HepG2 (cell line): ENCODE measurements around the gene SPAG7. TPM values are rescaled to one million over a fixed set of nuclear protein-coding genes. Genes with fewer than 3 reads are reported as not detected.

ENCODE experiments used
- ATAC-seq: fragments of 200-7000 bp; cut with Tn5 transposase; 3 replicates; pipeline ENCODE4 v1.9.1; 2020; ENCODE audit warnings: mild to moderate bottlenecking, moderate library complexity
- BruUV-seq: library from RNA; stranded (reverse); fragments of 400-500 nt; replicated peaks from 2 replicates; lab custom pipeline; 2021; lab: Mats Ljungman, UMichigan
- CTCF ChIA-PET: fragments of 300-600 bp; formaldehyde crosslinking; extraction: SDS; loops from one replicate; lab custom pipeline; 2021; ENCODE audit warnings: low total read pairs, inconsistent platforms, low intra/inter-chr PET ratio; lab: Yijun Ruan, JAX
- POLR2A ChIA-PET: fragments of 350-600 bp; sonication (Branson Sonifier 250); formaldehyde crosslinking; loops from one replicate; lab custom pipeline; 2020; ENCODE audit warnings: antibody characterized with exemption, inconsistent platforms; lab: Yijun Ruan, JAX
- DNase-seq: peaks from one replicate; pipeline ENCODE4 v3.0.0-alpha.2; 2015; ENCODE audit warnings: low spot score
- FAIRE-seq: peaks from 3 replicates; lab custom pipeline; 2011; peaks lifted over from hg19 to GRCh38; lab: Jason Lieb, UNC
- H2AFZ ChIP-seq: one replicate; pipeline ENCODE4 v1.6.1; 2011; ENCODE audit warnings: low read length, inconsistent platforms
- H3K27ac ChIP-seq: fragments of 300-600 bp; 3 replicates; pipeline ENCODE4 v1.8.0; 2011; ENCODE audit warnings: mixed run types, mild to moderate bottlenecking, mixed read lengths, low read length, inconsistent platforms; ENCODE audit not compliant: insufficient read depth; ENCODE audit errors: extremely low read length
- H3K27me3 ChIP-seq, 2 experiments: fragments of 200-600 bp in 1 of 2; 2 replicates in 1 of 2; 3 replicates in 1 of 2; pipeline versions ENCODE4 v1.6.0 to v1.8.0; 2011; ENCODE audit warnings: low read length in 2 of 2, mild to moderate bottlenecking in 2 of 2, moderate library complexity in 2 of 2, inconsistent platforms in 1 of 2; ENCODE audit not compliant: insufficient read depth in 2 of 2, control insufficient read depth in 1 of 2
- H3K36me3 ChIP-seq, 2 experiments: fragments of 200-600 bp in 1 of 2; replicated peaks in 1 of 2; 2 replicates in 1 of 2; 3 replicates in 1 of 2; pipeline versions ENCODE4 v1.5.1 to v1.8.0; 2011; ENCODE audit warnings: low read length in 2 of 2, inconsistent platforms in 1 of 2; ENCODE audit not compliant: insufficient read depth in 2 of 2, control insufficient read depth in 1 of 2
- H3K4me1 ChIP-seq: 2 replicates; pipeline ENCODE4 v1.5.1; 2012; ENCODE audit warnings: low read length, inconsistent platforms; ENCODE audit not compliant: insufficient read depth
- H3K4me2 ChIP-seq: 2 replicates; pipeline ENCODE4 v1.6.0; 2011; ENCODE audit warnings: low read depth, low read length, inconsistent platforms
- H3K4me3 ChIP-seq, 3 experiments: fragments of 200-600 bp in 1 of 3; sonication (generic), shearing (Covaris generic) in 1 of 3; replicated peaks in 1 of 3; 2 replicates each; pipeline ENCODE4 v1.5.1; 2011 to 2016; ENCODE audit warnings: low read length in 3 of 3, inconsistent platforms in 2 of 3, low read depth in 2 of 3, mild to moderate bottlenecking in 2 of 3, control low read depth in 1 of 3, mixed read lengths in 1 of 3; ENCODE audit not compliant: insufficient read depth in 1 of 3
- H3K79me2 ChIP-seq: one replicate; pipeline ENCODE4 v1.6.1; 2011; ENCODE audit warnings: low read length, inconsistent platforms; ENCODE audit not compliant: insufficient read depth
- H3K9ac ChIP-seq: 2 replicates; pipeline ENCODE4 v1.6.0; 2011; ENCODE audit warnings: mild to moderate bottlenecking, low read depth, low read length, inconsistent platforms; ENCODE audit not compliant: insufficient read depth
- H3K9me3 ChIP-seq: 2 replicates; pipeline ENCODE4 v1.5.1; 2012; ENCODE audit warnings: mild to moderate bottlenecking, low read length
- H4K20me1 ChIP-seq: 2 replicates; pipeline ENCODE4 v1.6.0; 2011; ENCODE audit warnings: inconsistent platforms, mild to moderate bottlenecking, low read length, moderate library complexity; ENCODE audit not compliant: insufficient read depth
- CEBPB ChIP-seq: IDR thresholded peaks from 2 replicates; pipeline ENCODE4 v1.6.1; 2011; ENCODE audit warnings: low read depth, low read length, improper control_type of control experiment, borderline replicate concordance
- FOXP4 ChIP-seq: sonication (generic); formaldehyde crosslinking; IDR thresholded peaks from 2 replicates; pipeline ENCODE4 v1.4.0; 2020; ENCODE audit warnings: missing genetic modification reagents
- HNRNPH1 ChIP-seq: fragments of 200-400 bp; formaldehyde crosslinking; optimal IDR thresholded peaks from 2 replicates; pipeline ENCODE3; 2017; ENCODE audit warnings: mild to moderate bottlenecking, low read depth, low read length
- KDM1A ChIP-seq: IDR thresholded peaks from 2 replicates; pipeline ENCODE4 v1.6.1; 2016; ENCODE audit warnings: missing compliant biosample characterization
- SMARCC2 ChIP-seq: fragments of 450-650 bp; IDR thresholded peaks from 2 replicates; pipeline ENCODE4 v1.6.1; 2017; ENCODE audit warnings: antibody characterized with exemption, mild to moderate bottlenecking
- TEAD2 ChIP-seq: sonication (generic); formaldehyde crosslinking; IDR thresholded peaks from 2 replicates; pipeline ENCODE4 v1.9.0; 2021; ENCODE audit warnings: missing genetic modification reagents
- ZNF563 ChIP-seq: sonication (generic); formaldehyde crosslinking; IDR thresholded peaks from 2 replicates; pipeline ENCODE4 v1.8.0; 2022; ENCODE audit warnings: mild to moderate bottlenecking, moderate library complexity, missing genetic modification reagents
- ZNF768 ChIP-seq: sonication (generic); formaldehyde crosslinking; IDR thresholded peaks from 2 replicates; pipeline ENCODE4 v1.4.0; 2020; ENCODE audit warnings: missing genetic modification reagents
- ZNF878 ChIP-seq: sonication (generic); formaldehyde crosslinking; IDR thresholded peaks from 2 replicates; pipeline ENCODE4 v1.8.1; 2023; ENCODE audit warnings: mild to moderate bottlenecking, missing genetic modification reagents, moderate library complexity
- WGBS: methylation state at CpG from one replicate; pipeline ENCODE4 v1.1.6; 2017; ENCODE audit warnings: low lambda C conversion rate; 5-methylcytosine and 5-hydroxymethylcytosine counted together
- in situ Hi-C: cut with HindIII; loops from 2 replicates; pipeline ENCODE4 v1.10.0; 2017; ENCODE audit warnings: low pct_unique_long_range_greater_than_20kb; ENCODE audit not compliant: extremely low pct_ligation_motif_present
- intact Hi-C: fragments of 100-400 bp; cut with micrococcal nuclease; formaldehyde crosslinking; loops from one replicate; pipeline ENCODE4 v1.10.0; 2022; ENCODE audit not compliant: unreplicated experiment
- polyA plus RNA-seq, 8 experiments: library from polyadenylated mRNA; depleted of rRNA in 3 of 8; stranded (reverse) in 7 of 8; unstranded in 1 of 8; fragments of >200 nt; fragmentation: Illumina TruSeq in 4 of 8; extraction: Trizol in 4 of 8; gene quantifications; 2 replicates each; pipeline versions ENCODE4 v1.2.1 to v1.2.3, GENCODE V29; 2011 to 2016; ENCODE audit warnings: low read depth in 4 of 8, missing spikeins in 1 of 8, mixed read lengths in 1 of 8; ENCODE audit not compliant: insufficient read depth in 1 of 8
- total RNA-seq, 5 experiments: library from RNA; depleted of rRNA; stranded (reverse); fragments of >200 nt; fragmentation: Illumina TruSeq; extraction: Trizol; gene quantifications; 2 replicates each; pipeline ENCODE4 v1.2.3, GENCODE V29; 2016; ENCODE audit warnings: low read depth in 1 of 5

The SPAG7 gene
- total and polyA plus RNA-seq, 2 of the 13 experiments (the other 11 are each of a cell fraction or from before 2014, with no cell fraction given) = 51.0 to 59.0 TPM

- no peak for TF ChIP-seq SMARCC2
- TF ChIP-seq KDM1A (CRISPR knock-in tag) = no peak
- TF ChIP-seq ZNF768 (CRISPR knock-in tag) = no peak
- no peak for TF ChIP-seq FOXP4 (CRISPR knock-in tag)
Measured at GRCh38 chr17:4953451-4953961, 14.1 kb downstream of the SPAG7 start (continued).

- H3K79me2 ChIP-seq = peaks cover 28% of the 10 kb centered on the region
- H3K4me1 ChIP-seq = peaks cover 44% of the 10 kb centered on the region
- no TSS peak for BruUV-seq
- peak overlapping the region; percentile 99 for H3K27ac ChIP-seq
- TF ChIP-seq ZNF878 (0 out of 2 replicates have a peak, but pooled peaks have one; percentile 15), CEBPB (no peak), TEAD2 (CRISPR knock-in tag) (no peak), ZNF563 (CRISPR knock-in tag) (no peak), HNRNPH1 (no peak)
- TF ChIP-seq, all 625 proteins: peak for 1
- Histone ChIP-seq H3K4me2 (peak overlapping the region; percentile 93), H3K36me3 (peaks cover 2 to 11% of the 10 kb centered on the region in 2 experiments; a peak in 3 of 5 replicates), H3K27me3 (no peaks in the 10 kb centered on the region; a peak in 1 of 5 replicates), H2AFZ (no peak overlapping the region), H4K20me1 (peaks cover 11% of the 10 kb centered on the region), H3K9me3 (no peaks in the 10 kb centered on the region), H3K4me3 (peak overlapping the region; percentile 52 to 88 (median 86)), H3K9ac (peak overlapping the region; percentile 84)
- WGBS = 10% methylated on average over 3 of the region's 3 CpGs
- FAIRE-seq = no peak
- intact Hi-C loops = loop anchor here (5.0 kb wide), 1 partner anchor 44 kb away; no protein-coding TSS in a partner anchor
- no peak for ATAC-seq
- CTCF ChIA-PET = no interaction called here
- in situ Hi-C loops = no loop called here
- no peak for DNase-seq
- POLR2A ChIA-PET = interaction anchor here (0.7 to 10.0 kb wide), 8 partner anchors 8 to 155 kb away, joined by 3 to 273 read pairs (median 5); partner anchors contain the start of genes PSMB6, RNF167, SLC25A11 and SPAG7
Measured at GRCh38 chr17:4951486-4951885, 16.1 kb downstream of the SPAG7 start.
